ENCODE data around the gene LY6G5B.

LY6G5B gene, protein sequence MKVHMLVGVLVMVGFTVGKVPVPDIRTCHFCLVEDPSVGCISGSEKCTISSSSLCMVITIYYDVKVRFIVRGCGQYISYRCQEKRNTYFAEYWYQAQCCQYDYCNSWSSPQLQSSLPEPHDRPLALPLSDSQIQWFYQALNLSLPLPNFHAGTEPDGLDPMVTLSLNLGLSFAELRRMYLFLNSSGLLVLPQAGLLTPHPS

DNA sequence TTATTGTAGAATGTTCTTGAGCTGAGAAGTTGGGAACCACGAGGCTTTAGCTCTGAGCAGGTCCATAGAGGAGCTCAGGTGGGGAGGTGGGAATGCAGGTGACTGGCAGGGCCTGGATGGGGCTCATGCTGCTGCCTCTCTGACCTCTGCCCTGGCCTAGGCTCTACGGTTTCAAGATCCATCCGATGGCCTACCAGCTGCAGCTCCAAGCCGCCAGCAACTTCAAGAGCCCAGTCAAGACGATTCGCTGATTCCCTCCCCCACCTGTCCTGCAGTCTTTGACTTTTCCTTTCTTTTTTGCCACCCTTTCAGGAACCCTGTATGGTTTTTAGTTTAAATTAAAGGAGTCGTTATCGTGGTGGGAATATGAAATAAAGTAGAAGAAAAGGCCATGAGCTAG is at the start of gene LY6G5B:
LY6G5B (plus strand) TSS at position 301 of the 400 bp plus-strand sequence. CDS start 975 bp downstream, outside the sequence.
- DNase-seq (ENCODE audit: low spot score) = no peak

DNA sequence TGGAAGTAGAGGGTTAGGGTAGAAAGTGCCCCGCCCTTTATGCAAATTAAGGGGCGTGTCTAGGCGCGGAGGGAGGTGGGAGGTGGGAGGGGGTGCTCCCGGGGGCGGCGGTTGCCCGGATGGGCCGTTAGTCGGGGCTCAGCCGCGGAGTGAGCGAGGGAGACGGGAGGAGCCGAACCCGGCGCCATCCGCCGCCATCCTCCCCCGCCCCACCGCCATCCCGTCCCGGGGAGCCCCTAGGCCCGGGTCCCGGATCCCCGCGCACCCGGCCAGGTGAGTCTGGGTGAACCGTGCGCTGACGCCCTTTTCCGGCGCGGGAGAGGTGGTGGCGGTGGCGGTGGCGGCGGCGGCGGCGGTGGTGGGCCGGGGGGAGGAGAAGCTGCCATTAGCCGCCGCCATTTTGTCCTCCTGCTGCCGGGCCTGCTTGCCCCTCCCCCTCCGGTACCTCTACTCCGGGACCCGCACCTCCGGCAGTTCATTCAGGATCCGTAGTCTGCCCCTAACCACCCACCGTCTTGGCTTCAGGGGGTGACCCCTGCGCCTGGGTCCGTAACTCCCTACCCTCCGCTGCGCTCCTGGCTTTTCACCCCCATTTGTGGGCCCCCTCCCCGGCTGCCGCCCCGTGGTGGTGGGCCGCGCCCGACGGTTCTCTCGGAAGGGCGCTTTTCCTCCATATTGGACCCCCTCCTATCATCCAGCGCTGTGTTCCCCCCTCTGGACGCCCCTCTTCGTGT is 49.0 kb upstream of the LY6G5B start, which contains the start of gene PRRC2A:
PRRC2A (plus strand) TSS at position 130 of the 734 bp plus-strand sequence. CDS start 2,075 bp downstream, outside the sequence.
- peak; percentile 68 for DNase-seq (ENCODE audit: low spot score)

DNA sequence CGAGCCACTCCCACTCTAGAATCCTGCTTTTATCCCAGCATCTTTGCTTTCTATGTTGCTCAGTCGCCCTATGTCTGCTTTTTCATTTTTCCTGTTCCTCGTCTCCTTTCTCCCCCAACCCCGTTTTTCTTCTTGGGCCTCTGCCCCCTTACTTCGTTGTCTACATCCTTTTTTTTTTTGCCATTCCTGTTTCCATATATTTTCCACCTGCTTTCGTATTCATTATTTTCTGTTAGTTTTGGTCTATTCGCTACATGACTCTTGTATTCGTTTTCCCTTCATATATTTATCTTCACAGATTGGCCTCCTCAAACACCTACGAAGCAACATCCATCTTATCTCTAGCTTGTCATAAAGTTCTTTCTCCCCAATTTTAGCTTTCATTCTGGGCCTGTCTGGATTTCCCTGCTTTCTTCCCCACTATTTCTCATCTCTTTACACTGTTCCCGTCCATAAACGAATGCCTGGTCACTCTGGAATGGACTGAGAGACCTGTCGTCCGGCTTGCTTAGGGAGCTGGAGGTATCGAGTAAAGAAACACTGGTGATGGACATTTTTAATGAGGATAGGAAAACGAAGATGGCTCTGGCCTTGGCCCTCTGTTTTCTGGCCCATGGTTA is 48.3 kb upstream of the LY6G5B start:
- no peak for DNase-seq (ENCODE audit: low spot score)

DNA sequence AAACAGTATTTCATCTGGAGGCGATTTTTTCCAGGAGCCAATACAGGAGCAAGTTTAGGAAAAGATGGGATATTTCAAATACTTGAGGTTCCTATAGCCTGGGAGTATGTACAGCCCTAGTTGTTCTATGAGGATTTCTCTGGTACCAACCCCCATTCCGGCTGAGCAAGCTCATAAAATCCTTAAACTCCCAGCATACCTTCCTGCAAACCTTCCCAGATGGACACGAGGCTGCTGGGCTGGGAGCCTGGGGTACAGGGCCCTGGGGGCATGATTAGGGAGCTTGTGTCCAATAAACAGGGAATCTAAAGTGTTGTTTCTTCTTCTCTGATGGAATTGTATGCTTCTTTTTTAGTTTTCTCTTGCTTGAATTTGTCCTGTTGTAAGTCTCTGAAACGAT is 47.8 kb upstream of the LY6G5B start:
- DNase-seq (ENCODE audit: low spot score) = no peak

DNA sequence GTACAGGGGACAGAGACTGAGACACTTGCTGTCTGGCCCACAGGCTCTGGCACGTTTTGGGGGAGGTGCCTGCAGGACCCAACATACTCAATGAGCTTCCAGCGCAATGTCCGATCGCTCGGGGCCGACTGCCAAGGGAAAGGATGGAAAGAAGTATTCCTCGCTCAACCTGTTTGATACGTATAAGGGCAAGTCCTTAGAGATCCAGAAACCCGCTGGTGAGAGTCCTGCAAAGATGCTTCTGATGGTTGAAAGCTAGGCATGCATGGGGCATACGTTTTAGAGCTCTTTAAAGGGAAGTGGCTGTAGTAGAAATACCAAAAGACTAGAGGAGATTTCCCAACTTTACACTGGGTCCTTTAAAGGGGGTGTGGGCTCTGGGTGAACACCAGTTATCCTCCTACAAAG is 47.1 kb upstream of the LY6G5B start:
- no peak for DNase-seq (ENCODE audit: low spot score)

DNA sequence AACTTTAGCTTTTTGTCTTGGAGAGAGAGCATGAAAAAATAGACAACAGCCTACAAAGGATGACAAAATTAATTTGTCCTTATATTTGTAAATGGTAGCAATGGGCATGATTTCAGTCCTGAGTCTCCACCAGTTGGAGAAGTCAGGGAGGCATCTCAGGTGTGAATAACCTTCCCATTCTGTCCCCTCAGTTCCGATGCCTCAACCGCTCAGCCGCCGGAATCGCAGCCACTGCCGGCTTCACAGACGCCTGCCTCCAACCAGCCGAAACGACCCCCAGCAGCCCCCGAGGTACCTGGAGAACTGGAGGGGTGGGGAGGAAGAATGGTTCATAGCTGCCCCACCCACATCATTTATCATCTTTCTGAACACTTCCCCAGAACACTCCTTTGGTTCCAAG is 45.7 kb upstream of the LY6G5B start:
- no peak for DNase-seq (ENCODE audit: low spot score)

DNA sequence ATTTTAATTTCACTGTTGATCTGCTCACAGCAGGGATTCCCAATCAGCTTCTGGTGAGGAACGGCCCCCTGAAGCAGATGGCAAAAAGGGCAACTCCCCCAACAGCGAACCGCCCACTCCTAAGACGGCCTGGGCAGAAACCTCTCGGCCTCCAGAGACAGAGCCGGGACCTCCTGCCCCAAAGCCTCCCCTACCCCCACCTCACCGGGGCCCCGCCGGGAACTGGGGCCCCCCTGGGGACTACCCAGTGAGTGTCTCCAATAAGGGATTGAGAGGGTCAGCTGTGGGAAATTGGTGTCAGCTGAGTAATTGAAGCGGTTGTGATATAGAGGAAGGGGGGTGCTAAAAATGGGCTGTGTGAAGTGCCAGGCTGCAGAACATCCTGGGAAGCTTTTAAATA is 42.8 kb upstream of the LY6G5B start:
- DNase-seq (ENCODE audit: low spot score) = no peak

DNA sequence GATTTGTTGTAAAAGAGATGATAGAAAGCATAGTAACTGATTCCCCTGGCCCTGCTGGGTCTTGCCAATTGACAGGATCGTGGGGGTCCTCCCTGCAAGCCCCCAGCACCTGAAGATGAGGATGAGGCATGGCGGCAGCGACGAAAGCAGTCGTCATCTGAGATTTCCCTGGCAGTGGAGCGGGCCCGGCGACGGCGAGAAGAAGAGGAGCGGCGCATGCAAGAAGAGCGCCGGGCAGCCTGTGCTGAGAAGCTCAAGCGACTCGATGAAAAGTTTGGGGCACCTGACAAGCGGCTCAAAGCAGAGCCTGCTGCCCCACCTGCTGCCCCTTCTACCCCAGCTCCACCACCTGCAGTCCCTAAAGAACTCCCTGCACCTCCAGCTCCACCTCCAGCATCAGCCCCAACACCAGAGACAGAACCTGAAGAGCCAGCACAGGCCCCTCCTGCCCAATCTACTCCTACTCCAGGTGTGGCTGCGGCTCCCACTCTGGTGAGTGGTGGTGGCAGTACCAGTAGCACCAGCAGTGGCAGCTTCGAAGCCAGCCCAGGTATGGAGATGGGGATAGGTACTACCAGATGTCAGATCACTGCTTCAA is 42.0 kb upstream of the LY6G5B start:
- no peak for DNase-seq (ENCODE audit: low spot score)

DNA sequence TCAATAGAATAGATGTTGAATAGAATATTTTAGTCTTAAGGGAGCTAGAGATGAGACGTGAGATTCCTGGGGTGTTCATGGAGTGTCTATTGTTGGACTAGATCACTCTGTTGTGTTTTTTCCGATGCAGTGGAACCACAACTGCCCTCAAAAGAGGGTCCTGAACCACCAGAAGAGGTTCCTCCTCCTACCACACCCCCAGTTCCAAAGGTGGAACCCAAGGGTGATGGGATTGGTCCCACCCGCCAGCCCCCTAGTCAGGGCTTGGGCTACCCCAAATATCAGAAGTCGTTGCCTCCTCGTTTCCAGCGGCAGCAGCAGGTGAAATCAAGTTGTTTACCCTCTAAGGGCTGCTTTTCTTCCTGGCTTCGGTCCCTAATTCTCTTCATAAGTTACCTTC is 40.8 kb upstream of the LY6G5B start:
- DNase-seq (ENCODE audit: low spot score) = no peak

DNA sequence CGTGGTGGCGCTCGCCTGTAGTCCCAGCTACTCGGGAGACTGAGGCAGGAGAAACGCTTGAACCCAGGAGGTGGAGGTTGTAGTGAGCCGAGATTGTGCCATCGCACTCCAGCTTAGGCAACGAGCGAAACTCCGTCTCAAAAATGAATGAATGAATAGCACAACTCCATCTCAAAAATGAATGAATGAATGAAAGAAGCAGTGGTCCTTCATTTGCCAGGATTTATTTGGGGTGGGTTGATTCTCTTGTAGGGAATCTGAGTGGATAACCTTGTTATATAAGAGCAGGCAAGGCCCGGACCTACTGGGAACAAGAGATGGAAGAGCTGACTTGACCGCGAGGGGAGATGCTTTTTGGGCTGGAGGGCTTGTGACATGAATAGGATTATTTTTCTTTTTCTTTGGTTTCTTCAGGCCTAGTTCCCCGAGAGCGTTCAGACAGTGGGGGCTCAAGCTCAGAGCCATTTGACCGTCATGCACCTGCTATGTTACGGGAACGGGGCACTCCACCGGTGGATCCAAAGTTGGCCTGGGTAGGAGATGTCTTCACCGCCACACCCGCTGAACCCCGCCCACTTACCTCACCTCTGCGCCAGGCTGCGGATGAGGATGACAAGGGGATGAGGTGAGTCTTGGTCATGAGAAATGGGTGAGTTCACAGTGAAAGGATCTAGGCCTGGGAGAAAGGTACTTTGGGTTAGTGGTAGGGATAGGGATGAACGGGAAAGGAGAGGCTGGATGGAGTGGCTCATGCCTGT is 39.4 kb upstream of the LY6G5B start:
- no peak for DNase-seq (ENCODE audit: low spot score)

DNA sequence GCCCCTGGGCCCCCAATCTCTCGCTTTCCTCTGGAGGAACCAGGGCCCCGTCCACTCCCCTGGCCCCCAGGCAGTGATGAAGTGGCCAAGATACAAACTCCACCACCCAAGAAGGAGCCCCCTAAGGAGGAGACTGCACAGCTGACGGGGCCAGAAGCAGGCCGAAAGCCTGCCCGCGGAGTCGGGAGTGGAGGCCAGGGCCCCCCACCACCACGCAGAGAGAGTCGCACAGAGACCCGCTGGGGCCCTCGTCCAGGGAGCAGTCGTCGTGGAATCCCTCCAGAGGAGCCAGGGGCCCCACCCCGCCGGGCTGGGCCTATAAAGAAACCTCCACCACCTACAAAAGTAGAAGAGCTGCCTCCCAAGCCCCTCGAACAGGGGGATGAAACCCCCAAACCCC is 38.6 kb upstream of the LY6G5B start:
- DNase-seq (ENCODE audit: low spot score) = no peak

DNA sequence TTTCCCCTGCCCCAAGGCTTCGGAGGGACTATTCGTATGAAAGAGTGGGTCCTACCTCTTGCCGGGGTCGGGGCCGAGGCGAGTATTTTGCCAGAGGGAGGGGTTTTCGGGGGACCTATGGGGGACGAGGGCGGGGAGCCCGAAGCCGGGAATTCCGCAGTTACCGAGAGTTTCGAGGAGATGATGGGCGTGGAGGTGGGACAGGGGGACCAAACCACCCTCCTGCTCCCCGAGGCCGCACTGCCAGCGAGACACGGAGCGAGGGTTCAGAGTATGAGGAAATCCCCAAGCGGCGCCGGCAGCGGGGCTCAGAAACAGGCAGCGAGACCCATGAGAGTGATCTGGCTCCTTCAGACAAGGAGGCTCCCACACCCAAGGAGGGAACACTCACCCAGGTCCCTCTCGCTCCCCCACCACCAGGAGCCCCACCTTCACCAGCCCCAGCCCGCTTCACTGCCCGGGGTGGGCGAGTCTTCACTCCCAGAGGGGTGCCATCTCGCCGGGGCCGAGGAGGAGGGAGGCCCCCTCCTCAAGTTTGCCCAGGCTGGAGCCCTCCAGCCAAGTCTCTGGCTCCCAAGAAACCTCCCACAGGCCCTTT is 38.0 kb upstream of the LY6G5B start:
- DNase-seq (ENCODE audit: low spot score) = no peak

DNA sequence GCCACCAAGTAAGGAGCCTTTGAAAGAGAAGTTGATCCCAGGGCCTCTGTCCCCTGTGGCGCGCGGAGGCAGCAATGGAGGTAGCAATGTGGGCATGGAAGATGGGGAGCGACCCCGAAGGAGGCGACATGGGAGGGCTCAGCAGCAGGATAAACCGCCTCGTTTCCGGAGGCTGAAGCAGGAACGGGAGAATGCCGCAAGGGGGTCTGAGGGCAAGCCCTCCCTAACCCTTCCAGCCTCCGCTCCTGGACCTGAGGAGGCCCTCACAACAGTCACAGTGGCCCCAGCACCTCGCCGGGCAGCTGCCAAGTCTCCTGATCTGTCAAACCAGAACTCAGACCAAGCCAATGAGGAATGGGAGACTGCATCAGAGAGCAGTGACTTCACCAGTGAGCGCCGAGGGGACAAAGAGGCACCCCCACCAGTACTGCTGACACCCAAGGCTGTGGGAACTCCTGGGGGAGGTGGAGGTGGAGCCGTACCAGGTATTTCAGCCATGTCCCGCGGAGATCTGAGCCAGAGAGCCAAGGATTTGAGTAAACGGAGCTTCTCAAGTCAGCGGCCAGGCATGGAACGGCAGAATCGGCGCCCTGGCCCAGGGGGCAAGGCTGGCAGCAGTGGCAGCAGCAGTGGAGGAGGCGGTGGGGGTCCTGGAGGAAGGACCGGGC is 37.4 kb upstream of the LY6G5B start:
- DNase-seq (ENCODE audit: low spot score) = no peak

DNA sequence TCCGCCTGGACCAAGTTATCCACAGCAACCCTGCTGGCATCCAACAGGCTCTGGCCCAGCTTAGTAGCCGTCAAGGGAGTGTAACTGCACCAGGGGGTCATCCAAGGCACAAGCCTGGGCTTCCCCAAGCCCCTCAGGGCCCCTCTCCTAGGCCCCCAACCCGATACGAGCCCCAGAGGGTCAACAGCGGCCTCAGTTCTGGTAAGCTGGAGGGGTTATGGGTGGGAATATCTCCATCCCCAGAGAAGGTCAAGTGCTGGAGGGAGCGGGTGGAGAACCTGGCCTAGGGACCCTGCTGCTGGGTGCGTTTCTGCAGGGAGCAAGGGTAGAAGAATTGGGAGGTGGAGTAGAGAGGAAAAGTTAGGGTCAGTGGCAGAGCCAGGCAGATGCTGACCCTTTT is 36.3 kb upstream of the LY6G5B start:
- DNase-seq (ENCODE audit: low spot score) = no peak

DNA sequence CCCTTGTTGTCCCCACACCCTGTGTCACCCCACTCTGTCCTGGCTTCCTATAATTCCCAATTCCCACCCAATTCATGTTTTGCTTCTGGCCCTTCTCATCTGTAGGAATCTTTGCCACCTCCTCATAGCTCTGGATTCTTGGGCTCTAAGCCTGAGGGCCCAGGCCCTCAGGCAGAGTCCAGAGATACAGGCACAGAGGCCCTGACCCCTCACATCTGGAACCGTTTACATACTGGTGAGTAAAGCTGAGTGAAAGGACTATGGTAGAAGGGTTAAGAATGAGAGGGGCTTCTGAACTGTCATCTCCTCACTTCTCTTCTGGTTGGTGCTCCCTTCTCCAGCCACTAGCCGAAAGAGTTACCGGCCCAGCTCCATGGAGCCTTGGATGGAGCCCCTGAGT is 35.6 kb upstream of the LY6G5B start:
- DNase-seq (ENCODE audit: low spot score) = no peak

DNA sequence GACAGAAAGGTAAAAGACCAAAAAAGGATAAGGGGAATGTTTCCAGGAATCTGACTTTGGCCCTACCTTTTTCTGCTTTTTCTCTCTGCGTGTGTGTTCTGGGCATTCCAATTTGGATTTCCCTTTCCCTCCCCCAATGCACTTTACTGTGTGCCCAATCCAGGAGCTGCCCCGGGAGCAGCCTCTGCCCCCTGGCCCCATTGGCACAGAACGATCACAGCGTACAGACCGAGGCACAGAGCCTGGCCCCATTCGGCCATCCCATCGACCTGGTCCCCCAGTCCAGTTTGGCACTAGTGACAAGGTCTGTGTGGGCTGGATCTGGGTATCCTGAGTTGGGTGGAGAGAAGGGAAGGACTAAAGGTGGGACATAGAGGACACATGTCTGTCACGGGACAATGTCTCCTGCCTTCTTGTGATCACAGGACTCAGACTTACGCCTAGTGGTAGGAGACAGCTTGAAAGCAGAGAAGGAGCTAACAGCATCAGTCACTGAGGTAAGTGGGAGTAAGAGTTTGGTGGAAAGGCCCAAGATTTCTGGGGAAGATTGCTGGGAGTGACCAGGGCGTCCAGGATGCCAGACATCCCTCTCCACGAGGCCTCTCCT is 34.7 kb upstream of the LY6G5B start:
- DNase-seq (ENCODE audit: low spot score) = no peak

DNA sequence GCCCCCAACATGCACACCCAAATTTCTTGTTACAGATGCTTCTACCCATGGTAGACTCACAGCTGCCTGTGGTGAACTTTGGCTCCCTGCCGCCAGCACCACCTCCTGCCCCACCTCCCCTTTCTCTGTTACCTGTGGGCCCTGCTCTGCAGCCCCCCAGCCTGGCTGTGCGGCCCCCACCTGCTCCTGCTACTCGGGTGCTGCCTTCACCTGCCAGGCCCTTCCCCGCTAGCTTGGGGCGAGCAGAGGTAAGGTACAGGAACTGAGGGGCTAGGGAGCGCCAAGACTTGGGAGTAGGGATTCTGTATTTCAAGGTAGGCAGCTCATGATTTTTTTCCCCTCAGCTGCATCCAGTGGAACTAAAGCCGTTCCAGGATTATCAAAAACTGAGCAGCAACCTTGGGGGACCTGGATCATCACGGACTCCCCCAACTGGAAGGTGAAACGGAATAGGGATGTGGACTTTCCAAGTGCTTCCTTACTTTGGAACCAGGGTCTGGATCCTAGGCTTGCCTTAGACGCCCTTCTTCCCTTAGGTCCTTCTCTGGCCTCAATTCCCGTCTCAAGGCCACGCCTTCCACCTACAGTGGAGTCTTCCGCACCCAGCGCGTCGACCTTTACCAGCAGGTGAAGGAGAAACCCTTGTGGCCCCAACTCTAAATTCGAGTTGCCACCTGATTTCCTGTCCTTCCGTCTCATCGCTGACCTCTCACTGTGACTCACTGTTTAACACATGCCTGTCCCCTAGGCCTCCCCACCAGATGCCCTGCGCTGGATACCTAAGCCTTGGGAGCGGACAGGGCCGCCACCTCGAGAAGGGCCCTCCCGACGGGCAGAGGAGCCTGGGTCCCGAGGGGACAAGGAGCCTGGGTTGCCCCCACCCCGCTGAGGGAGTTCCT is 32.8 kb upstream of the LY6G5B start:
- no peak for DNase-seq (ENCODE audit: low spot score)

DNA sequence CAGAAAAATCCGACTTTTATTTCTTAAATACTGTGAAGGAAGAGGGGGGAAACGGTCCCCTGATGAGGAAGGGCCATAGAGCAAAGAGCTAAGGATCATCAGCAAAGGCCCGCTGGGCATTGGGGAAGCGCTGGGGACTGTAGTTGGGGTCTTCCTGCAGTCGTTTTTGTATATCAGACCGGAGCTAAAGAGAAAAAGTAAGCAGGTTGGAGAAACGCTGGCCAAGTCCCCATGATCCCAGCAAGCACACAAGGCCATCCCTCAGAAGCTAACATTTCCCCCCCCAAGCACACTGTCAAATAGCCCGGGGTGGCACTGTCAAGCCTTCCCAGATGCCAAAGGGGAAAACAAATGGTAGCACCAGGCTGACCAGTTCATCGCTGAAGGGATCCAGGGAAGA is 30.7 kb upstream of the LY6G5B start:
- no peak for DNase-seq (ENCODE audit: low spot score)

DNA sequence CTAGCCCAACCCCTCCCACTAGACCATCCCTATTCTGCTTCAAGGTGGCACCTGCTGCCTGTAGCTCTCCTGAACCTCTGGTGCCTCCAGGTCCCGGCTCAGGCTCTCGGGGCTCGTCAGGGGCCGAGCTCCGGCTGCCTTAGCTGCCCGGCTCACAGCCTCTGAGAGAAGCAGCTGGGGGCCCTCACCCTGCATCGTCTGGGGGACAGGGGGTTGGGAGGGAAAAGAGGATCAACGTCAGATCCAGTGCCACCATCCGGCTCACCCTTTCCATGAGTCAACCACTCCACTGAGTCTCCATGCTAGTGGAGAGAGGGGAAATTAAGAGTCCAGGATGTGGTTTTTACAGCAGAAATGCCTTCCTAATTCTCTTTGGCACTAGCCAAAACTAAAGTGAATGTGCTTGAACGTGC is 30.3 kb upstream of the LY6G5B start:
- DNase-seq (ENCODE audit: low spot score) = no peak

DNA sequence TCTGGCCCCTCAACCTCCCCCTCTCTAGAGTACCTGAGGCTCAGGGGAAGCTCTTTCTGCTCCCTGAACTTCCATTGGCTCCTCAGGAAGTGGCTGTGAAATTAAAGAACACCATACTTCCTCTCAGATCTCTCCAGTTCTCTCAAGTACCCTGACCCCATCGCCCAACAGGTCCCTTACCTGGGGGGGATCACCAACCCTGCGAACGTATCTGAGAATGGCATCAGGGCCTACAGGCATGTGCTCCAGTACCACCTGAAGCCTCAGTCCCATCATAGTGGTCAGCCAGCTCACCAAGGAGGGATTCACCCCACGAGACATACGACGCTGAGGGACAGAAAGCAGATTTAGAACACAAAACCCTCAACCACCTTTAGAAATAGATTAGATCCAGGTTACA is 29.2 kb upstream of the LY6G5B start:
- no peak for DNase-seq (ENCODE audit: low spot score)

All from SW480 (cell line).